HG03575 (cell line): Measurements from ENCODE around the gene EXOC4.

ENCODE experiments used
- ATAC-seq: cut with Tn5 transposase; IDR thresholded peaks from one replicate; pipeline ENCODE4 v1.9.1; 2021; ENCODE audit not compliant: unreplicated experiment, insufficient number of reproducible peaks, low FRiP score; ENCODE audit errors: extremely low read depth

EXOC4 gene

DNA sequence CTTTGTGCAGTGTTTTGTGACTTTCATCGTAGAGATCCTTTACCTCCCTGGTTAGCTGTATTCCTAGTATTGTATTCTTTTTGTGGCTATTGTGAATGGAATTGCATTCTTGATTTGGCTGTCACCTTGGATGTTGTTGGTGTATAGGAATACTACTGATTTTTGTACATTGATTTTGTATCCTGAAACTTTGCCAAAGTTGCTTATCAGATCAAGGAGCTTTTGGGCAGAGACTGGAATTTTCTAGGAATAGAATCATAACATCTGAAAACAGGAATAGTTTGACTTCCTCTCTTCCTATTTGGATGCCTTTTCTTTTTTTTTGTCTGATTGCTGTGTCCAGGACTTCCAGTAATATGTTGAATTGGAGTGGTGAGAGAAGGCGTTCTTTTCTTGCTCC, 590.5 kb downstream of the EXOC4 start:
- ATAC-seq = no peak

DNA sequence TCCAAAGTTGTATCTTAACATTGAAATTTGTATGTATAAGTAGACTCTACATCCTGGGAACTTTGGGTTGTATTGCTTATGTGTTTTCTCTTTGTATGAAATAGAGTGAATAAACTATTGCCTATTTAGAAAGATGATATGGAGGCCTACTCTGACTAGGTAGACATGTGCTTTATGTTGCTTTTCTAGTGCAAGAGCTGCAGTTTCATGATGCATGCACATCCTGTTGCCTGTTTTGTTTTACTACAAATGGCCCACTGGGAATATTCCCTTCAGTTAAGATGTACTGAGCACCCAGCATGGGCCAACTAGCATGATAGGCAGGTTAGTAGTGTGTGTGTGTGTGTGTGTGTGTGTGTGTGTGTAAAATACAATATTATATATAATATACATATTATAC, 592.1 kb downstream of the EXOC4 start:
- ATAC-seq = no peak

DNA sequence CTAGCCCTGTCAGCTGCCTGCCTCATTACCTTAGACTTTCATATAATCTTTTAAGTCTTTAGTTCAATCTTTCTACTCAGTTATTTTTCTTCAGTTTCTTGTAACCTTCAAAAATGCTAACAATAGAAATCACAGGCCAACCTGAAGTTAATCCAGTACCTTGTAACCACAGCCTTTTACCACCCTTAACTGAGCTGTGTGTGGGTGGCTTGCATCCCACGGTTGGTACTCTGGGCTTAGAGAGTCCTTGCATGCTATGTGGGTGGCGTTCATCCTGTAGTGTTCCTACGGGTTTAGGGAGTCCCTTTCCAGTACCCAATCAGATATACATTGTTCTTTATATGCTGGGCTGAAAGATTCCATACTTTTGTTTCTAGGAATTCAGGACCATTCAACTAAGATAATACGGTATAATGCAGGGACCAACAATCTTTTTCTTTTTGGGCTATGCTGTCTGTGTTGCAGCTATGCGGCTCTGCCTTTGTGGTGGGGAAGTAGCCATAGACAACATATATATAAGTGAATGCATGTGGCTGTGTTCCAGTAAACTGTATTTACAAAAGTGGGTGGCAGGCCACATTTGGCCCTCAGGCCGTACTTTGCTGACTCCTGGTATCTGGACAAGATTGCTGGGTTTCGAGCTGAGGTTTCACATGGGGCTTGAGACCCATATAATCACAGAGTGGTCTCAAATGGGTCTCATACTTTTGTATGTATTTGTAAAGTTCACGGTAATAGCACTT, 593.5 kb downstream of the EXOC4 start:
- no peak for ATAC-seq

DNA sequence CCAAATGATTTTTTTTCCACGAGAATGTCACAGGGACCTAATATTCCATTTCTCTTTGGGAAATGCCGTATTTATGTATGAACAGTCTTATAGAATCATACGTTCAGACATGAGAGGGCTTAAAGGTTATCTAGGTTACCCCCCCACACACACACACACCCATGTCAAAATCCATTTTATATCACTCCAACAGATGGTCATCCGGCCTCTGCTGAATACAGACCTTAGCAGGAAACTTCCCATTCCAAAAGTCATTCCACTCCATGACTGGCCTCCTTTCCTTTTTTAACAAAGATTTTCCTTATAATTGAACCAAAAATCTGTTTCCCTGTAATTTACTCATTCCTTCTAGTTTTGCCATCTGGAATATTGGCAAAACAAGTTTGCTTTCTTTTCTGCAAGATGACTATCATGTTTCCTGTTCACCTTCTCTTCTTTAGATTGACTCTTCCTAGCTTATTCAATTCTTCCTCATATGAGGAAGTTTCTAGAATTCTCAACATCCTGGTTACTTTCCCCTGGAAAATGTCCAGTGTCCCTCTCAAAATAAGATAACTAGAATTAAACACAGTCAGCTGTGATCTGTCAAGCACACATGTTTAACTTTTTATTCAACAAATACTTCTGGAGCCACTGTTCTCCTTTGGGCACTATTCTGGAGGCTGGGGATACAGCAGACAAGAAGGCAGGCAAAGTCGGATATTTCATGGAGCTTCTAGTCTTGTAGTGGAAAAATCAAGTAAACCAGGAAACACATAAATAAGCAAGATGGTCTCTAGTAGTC, 597.8 kb downstream of the EXOC4 start:
- ATAC-seq = no peak

DNA sequence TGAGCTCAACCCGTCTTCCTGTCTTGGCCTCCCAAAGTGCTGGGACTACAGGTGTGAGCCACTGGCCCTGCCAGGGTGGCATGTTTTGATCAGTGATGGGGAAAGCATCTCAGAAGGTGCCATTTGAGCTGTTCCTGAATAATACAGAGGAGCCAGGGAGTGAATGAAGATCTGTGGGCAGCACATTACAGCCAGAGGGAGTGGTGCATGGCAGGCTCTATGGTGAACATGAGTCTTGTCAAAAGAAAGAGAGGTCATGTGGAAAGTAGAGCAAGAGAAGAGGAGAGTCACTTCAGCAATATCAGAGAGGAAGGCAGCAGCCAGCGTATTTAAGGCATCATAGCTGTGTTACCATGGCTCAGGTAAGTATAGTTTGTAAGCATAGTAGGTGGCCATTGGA, 598.5 kb downstream of the EXOC4 start:
- no peak for ATAC-seq

DNA sequence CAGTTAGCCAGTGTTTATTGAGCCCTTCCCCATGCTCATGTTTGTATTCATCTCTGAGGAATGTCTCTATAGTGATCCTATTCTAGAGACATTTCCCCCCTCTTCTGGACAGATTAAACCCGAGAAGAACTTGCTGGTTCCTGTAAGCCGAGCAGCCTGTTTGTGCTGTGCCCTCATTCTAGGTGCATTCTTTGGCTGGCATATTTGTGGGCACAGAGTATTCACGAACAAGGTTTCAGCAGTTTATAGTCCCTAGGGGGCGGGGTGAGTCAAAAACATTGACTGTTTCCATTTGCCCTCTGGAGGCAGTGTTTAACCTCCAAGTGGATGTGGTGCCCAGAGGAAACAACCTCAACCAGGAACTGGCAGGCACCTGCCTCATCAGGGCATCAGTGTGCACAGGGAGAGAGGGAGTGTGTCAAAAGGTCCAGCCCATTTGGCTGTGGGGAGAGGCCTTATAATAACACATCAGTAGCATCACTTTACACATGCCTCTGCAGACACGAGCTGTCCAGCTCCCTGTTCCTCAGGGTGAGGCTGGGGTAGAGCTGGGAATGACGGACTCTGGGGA, 600.9 kb downstream of the EXOC4 start:
- ATAC-seq = no peak

DNA sequence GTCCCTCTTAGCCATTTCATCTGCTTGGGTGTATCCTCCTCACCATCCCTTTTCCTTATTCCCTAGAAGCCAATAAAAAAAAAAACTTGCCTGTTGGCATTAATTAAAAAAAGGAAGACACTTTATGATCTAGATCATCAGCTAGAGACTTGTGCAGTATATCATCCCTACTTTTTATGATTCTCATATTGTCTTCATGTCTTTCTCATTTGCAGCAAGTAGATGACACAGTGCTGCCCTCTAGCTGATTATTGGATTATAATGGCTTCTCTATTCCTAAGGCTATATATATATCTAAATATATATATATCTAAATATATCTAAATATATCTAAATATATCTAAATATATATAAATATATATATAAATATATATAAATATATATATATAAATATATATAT, 601.9 kb downstream of the EXOC4 start:
- no peak for ATAC-seq

DNA sequence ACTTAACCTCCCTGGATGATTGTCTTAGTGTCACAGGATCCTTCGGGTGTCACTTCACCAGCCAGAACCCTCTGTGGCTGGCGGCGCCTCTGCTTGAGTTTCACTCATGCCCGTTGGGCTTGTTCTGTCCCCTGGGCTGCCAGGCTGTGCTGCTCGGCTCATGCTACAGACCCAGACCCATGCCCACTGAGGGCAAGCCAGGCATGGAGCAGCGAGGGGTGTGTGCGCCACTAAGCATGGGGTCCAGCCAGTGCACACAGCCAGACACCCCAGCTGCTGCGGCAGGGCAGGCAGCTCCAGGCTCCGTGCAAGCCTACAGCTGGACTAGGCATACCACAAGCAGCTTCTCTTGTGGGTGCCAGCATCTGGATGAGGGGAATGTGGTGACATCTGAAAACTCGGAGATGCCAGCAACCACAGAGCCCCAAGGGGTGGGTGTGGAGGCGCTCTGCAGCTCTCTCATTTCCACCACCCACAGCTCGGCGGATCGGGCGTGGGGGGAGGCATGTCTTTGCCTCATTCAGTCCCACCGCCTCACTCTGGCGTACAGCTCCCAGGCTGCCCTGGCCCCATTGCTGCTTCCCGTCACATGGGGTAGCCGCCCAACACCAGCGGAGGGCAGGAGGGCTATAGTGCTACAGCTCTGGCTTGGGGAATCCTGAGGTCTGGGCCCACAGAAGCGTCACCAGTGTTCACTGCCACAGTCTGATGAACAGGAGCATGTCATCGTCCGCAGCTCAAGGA, 604.7 kb downstream of the EXOC4 start:
- no peak for ATAC-seq

DNA sequence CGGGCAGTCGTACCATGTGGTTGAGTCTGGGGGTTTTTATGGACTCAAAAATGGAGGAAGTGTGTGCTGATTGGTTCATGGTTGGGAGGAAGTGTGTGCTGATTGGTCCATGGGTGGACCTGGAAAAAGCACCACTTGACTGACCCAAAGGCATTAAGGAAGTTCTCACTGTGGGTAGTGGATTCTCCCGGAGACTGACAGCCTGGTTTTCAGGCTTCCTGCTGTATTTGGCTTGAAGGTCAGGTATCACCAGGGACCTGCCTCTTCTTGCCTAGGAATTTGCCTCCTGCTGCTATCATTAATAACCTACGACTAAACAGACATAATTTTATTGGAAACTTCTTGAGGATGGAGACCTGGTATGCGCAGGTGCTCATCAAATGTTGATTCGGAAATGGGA, 605.4 kb downstream of the EXOC4 start:
- no peak for ATAC-seq

DNA sequence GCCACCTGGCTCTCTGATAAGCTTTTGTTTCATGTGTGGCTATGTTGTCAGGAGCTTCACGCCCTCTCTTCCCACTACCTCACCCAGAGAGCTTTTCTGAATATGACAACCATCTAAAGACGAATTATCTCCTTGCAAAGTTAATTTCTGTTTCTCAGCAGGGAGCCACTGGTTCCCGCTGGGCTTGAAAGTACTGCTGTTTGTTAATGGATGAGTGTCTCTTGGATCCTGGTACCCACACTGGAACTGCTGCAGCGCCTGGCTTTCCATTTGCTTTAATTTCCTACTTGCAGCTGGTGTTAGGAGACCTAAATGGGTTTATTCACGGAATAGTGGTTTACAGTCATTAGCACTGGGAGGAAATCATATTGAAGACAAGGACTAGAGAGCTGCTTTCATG, 606.4 kb downstream of the EXOC4 start:
- no peak for ATAC-seq

DNA sequence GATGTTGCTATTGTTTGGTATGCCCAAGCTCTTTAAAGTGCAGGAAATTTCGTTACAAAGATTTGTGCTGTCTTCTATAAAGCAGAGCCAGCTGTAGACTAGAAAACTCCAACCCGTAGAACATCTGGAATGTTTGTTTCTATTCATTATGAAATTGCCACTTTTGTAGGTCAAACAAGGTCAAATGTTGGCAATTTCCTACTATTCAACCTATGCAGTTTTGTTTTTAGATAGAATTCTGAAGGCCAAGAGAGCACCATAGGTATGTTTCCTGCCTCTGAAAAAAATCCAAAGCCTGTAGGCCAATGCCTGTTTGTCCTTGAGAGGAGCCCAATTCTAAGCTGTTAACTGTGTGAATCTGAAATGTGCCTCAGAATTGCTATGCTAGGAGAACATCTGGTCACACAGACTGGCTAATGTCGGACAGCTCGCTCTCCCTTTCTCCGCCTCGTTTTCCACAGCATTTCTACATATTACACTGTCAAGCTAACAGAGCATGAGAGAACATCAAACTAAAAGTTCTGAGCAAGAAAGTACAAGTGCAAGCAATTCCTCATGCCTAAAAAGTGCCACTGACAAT, 607.1 kb downstream of the EXOC4 start:
- no peak for ATAC-seq

DNA sequence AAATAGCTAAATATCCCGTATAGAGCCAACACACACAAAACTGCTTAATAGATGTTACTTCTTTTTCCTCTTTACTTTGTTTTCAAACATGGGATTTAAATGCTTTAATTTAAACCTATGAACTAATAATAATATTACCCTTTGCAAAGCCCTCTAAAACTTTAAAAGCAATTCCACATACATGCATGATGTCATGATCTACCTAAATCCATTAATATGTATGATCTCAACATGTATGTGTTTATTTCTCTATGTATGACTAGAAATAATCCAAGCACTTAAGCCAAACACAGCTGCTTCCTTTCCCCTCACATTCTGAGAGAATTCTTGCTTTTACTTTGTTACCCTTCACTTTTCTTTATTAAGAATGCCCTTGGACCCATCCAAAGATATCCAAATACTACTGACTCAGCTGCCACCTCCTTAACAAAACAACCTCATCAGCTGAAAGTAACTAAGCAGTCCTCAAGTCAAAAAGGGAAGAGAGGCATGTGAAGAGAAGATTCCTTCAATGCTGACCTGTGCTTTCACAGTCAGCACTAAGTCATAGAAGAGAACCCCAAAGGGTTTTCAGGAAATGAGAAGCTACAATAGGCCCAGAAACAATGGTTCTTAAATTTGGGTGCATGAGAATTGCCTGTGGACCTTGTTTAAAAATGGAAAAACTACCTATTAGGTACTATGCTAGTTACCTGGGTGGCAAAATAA, 607.9 kb downstream of the EXOC4 start:
- no peak for ATAC-seq

DNA sequence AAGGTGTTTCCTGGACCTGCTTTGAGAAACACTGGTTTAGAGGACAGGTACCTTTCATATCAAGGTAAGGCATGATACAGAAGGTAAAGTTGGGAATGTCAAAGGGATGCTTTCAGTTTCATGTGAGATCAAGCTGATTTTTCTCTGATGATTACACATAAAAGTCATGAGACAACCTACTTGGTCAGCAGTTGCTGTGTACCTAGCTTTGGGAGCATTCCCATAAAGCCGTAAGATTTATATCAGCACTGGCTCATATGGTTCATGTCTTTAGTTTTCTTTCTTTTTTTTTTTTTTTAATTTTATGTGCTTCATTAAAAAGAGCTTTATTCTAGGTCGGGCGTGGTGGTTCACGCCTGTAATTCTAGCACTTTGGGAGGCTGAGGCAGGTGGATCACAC, 609.0 kb downstream of the EXOC4 start:
- no peak for ATAC-seq

DNA sequence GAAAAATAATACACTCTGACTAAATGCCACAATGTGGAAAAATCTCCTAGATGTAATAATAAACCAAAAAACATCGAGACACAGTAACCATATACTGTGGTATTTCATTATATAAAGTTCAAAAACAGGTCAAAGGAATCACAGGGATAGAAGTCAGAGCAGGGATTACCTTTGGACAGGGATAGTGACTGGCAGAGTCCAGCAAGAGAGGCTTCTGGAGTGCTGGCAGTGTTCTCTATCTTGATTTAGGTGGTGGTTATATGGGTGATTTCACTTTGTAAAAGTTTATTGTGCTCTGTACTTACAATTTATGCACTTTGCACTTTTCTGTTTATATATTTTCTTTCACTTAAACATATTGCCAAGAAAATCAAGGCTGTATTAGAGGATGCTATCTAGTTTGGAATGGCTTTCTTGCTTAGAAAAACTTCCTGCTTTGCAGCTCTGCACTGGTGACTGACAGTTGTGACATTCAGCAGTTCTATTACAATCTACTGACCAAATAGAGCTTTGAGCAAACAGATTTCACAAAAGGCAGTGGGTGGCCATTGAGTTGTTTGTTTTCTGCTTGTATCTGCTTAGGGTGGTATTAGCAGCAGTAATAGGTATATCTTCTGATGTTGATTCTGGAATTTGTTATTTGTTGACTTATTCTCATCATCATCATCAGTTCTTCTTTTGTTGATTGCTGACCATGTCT, 610.6 kb downstream of the EXOC4 start:
- ATAC-seq = no peak

DNA sequence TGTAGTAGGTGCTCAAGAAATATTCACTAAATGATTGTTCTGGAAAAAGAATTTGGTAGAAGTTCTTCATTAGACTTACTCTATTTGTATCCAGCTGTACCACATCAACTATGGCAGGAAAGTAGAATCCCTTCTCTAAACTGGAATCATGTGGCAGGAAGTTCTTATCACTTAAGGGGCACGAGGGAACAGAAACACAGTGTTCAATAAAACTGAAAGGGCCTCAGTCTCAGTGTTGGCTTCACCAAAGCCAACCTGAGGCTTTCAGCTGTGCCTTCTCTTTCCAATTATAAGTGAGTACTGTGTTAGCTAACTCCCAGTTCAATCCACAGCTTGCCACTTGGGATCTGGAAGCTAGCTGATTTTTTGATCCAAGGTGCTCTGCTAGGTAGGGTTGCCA, 616.7 kb downstream of the EXOC4 start:
- ATAC-seq = no peak

DNA sequence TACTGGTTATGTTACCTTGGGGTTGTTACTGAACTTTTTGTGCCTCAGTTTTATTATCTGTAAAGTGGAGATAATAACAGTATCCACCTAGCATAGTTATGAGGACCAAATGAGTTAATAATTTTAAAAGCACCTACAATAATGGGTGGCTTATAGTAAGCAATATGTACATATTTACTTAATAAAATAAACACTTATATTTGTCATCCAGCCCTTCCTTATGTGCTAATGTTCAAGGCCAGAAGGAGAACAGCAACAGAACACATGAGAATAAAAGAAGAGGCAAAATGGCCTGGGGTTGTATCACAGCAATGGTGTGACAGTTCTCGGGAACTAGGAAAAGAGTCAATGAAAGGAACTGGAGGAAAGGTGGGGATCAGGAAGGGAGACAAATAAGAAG, 618.9 kb downstream of the EXOC4 start:
- no peak for ATAC-seq

DNA sequence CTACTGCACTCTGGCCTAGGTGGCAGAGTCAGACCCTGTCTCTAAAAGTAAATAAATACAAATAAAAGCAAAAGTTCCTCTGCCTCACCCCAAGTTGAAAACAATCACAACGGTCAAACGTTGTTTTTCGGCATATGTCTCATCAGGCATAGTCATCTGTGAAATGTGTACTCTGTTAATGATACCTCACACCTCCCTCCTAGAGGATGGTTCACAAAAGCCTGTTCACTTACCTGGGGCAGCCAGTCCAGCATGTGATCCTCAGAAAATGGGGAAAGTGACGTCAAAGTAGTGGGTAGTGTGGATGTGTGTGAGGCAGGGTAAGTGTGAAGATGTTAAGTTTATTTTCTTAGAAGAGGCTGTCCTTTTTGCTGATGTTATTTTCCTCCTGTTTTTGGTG, 620.3 kb downstream of the EXOC4 start:
- no peak for ATAC-seq

DNA sequence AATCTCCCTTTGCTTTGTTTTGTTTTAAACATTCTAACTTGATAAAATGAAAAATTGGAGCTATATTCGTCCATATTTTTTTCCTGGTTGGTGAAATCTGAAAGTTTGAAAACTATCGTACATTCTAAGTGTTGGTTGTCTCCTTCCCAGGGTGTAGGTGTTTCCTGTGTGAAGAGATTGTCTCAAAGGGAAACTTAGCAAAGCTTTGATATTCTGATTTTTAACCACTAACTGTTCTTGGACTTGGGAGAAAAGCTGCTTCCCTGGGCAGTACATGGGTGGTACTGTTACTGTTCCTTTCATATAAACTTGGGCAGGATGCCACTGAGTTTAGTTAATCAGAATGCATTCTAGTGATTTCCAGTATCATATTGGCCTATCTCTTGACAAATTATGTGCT, 620.8 kb downstream of the EXOC4 start:
- no peak for ATAC-seq
